GM23338 (cell line): ENCODE measurements around the gene LIN7A. TPM values are rescaled to one million over a fixed set of nuclear protein-coding genes. Genes with fewer than 3 reads are reported as not detected.

Experiments
- ATAC-seq: fragments of 200-7000 bp; cut with Tn5 transposase; 3 replicates; pipeline ENCODE4 v1.9.1; 2020
- DNase-seq: peaks from one replicate; pipeline ENCODE4 v3.0.0-alpha.2; 2015; ENCODE audit warnings: low spot score
- H2AFZ ChIP-seq: fragments of 200-600 bp; sonication (generic); 2 replicates; pipeline ENCODE4 v1.8.0; 2016; ENCODE audit warnings: antibody characterized with exemption, mild to moderate bottlenecking, moderate library complexity
- H3F3A ChIP-seq: fragments of 200-600 bp; sonication (generic); replicated peaks from 2 replicates; pipeline ENCODE4 v1.8.0; 2017; ENCODE audit warnings: antibody characterized with exemption, mixed run types, low read depth
- H3K27ac ChIP-seq: fragments of 200-600 bp; sonication (generic); 2 replicates; pipeline ENCODE4 v1.6.1; 2016; ENCODE audit warnings: low read depth
- H3K27me3 ChIP-seq: fragments of 200-600 bp; sonication (generic); 2 replicates; pipeline ENCODE4 v1.8.0; 2016; ENCODE audit warnings: mild to moderate bottlenecking, mixed run types, moderate library complexity; ENCODE audit not compliant: insufficient read depth
- H3K36me3 ChIP-seq: fragments of 200-600 bp; sonication (generic); 2 replicates; pipeline ENCODE4 v1.8.0; 2016; ENCODE audit warnings: mild to moderate bottlenecking; ENCODE audit not compliant: insufficient read depth
- H3K4me1 ChIP-seq: fragments of 200-600 bp; sonication (generic); 2 replicates; pipeline ENCODE4 v1.8.0; 2016; ENCODE audit warnings: mild to moderate bottlenecking, moderate library complexity; ENCODE audit not compliant: insufficient read depth
- H3K4me2 ChIP-seq: fragments of 200-600 bp; sonication (generic); 2 replicates; pipeline ENCODE4 v1.7.1; 2017; ENCODE audit warnings: mixed run types
- H3K4me3 ChIP-seq: fragments of 200-600 bp; sonication (generic); 2 replicates; pipeline ENCODE4 v1.6.1; 2016; ENCODE audit warnings: mixed run types
- H3K79me2 ChIP-seq: fragments of 200-600 bp; sonication (generic); replicated peaks from 2 replicates; pipeline ENCODE4 v1.8.0; 2017; ENCODE audit warnings: mild to moderate bottlenecking; ENCODE audit not compliant: insufficient read depth
- H3K9me2 ChIP-seq: fragments of 200-600 bp; sonication (generic); 2 replicates; pipeline ENCODE4 v1.8.0; 2017; ENCODE audit not compliant: insufficient read depth
- H4K20me1 ChIP-seq: fragments of 200-600 bp; sonication (generic); replicated peaks from 2 replicates; pipeline ENCODE4 v1.8.0; 2017; ENCODE audit warnings: mild to moderate bottlenecking; ENCODE audit not compliant: insufficient read depth
- H3K27ac Mint-ChIP-seq: 2 replicates; pipeline ENCODE4 v1.8.0; 2020; ENCODE audit warnings: inconsistent platforms, mild to moderate bottlenecking, moderate library complexity, mixed read lengths
- H3K27me3 Mint-ChIP-seq: 3 replicates; pipeline ENCODE4 v1.8.0; 2022; ENCODE audit warnings: low read depth, mild to moderate bottlenecking, moderate library complexity, mixed read lengths, inconsistent platforms; ENCODE audit not compliant: insufficient read depth, poor library complexity
- H3K36me3 Mint-ChIP-seq: 3 replicates; pipeline ENCODE4 v1.8.0; 2021; ENCODE audit warnings: low read depth, mild to moderate bottlenecking, inconsistent platforms, moderate library complexity, mixed read lengths
- H3K4me1 Mint-ChIP-seq: 3 replicates; pipeline ENCODE4 v1.8.0; 2020; ENCODE audit warnings: mild to moderate bottlenecking, inconsistent platforms, mixed read lengths
- H3K4me3 Mint-ChIP-seq: 3 replicates; pipeline ENCODE4 v1.8.0; 2021; ENCODE audit warnings: moderate library complexity, mild to moderate bottlenecking, inconsistent platforms, mixed read lengths
- H3K9me3 Mint-ChIP-seq: 3 replicates; pipeline ENCODE4 v1.8.0; 2020; ENCODE audit warnings: moderate library complexity, mild to moderate bottlenecking, inconsistent platforms, mixed read lengths
- CTCF ChIP-seq, 2 experiments: fragments of 200-600 bp in 1 of 2; sonication (generic) in 1 of 2; conservative IDR thresholded peaks; 2 replicates each; pipeline versions ENCODE4 v1.5.1 to v1.6.1; 2016 to 2017; ENCODE audit warnings: antibody characterized with exemption in 2 of 2, low read depth in 2 of 2, mild to moderate bottlenecking in 2 of 2, moderate library complexity in 1 of 2
- NANOG ChIP-seq: IDR thresholded peaks from 2 replicates; pipeline ENCODE4 v1.6.1; 2016; ENCODE audit warnings: antibody characterized with exemption, borderline replicate concordance
- POLR2AphosphoS5 ChIP-seq: IDR thresholded peaks from 2 replicates; pipeline ENCODE4 v1.6.1; 2016; ENCODE audit warnings: antibody characterized with exemption, low read depth
- ZNF114 ChIP-seq: fragments of 250-450 bp; sonication (Bioruptor Pico); IDR thresholded peaks from 2 replicates; pipeline ENCODE4 v1.5.0; 2020; ENCODE audit warnings: mild to moderate bottlenecking, moderate library complexity
- ZNF331 ChIP-seq: fragments of 250-450 bp; sonication (Bioruptor Pico); IDR thresholded peaks from 2 replicates; pipeline ENCODE4 v1.5.0; 2020; ENCODE audit warnings: low read depth, mild to moderate bottlenecking, moderate library complexity
- ZNF462 ChIP-seq: fragments of 250-450 bp; sonication (Bioruptor Pico); IDR thresholded peaks from 2 replicates; pipeline ENCODE4 v1.5.0; 2020; ENCODE audit warnings: mild to moderate bottlenecking, moderate library complexity
- polyA plus RNA-seq: library from polyadenylated mRNA; unstranded; fragments of >200 nt; fragmentation: Nextera tagmentation; extraction: Ambion mirVana; gene quantifications from 2 replicates; pipeline ENCODE4 v1.2.1, GENCODE V29; 2016
- total RNA-seq: library from RNA; depleted of rRNA; stranded (reverse); fragments of >200 nt; shearing (Covaris generic); gene quantifications from 2 replicates; pipeline ENCODE4 v1.2.3, GENCODE V29; 2014

The LIN7A gene
- total and polyA plus RNA-seq, 2 experiments from 2014 or later: 5.7 to 6.5 TPM

GRCh38 chr12:80943338-80943737 is 5.6 kb upstream of the LIN7A start (continued):
- TF ChIP-seq ZNF462 (CRISPR knock-in tag): no peak
- TF ChIP-seq ZNF331 (CRISPR knock-in tag): no peak

GRCh38 chr12:80941916-80942315 is 4.2 kb upstream of the LIN7A start:
- no peaks in the 10 kb centered on the region; the same call in 2 of the 3 replicates for H3K9me3 Mint-ChIP-seq
- ATAC-seq: no peak
- no peak for TF ChIP-seq ZNF462 (CRISPR knock-in tag)
- TF ChIP-seq POLR2AphosphoS5: no peak
- TF ChIP-seq ZNF114: no peak
- TF ChIP-seq NANOG: no peak
- no peak for TF ChIP-seq CTCF (conservative IDR thresholded peaks at IDR 0.05; ENCODE audit: low read depth in 2 of 2)

More at GRCh38 chr12:80941916-80942315, 4.2 kb upstream of the LIN7A start:
- no peak for DNase-seq
- H3K27me3 Mint-ChIP-seq: peaks cover 3% of the 10 kb centered on the region
- Histone ChIP-seq H3K27me3 (peaks cover 16% of the 10 kb centered on the region), H3F3A (no peaks in the 10 kb centered on the region), H3K4me2 (no peak overlapping the region), H3K79me2 (no peaks in the 10 kb centered on the region), H3K4me3 (no peak overlapping the region), H4K20me1 (no peaks in the 10 kb centered on the region), H3K4me1 (peaks cover 5% of the 10 kb centered on the region), H3K9me2 (no peaks in the 10 kb centered on the region), H3K36me3 (no peaks in the 10 kb centered on the region), H3K27ac (no peak overlapping the region), H2AFZ (no peak overlapping the region)
- H3K4me3 Mint-ChIP-seq: no peak overlapping the region
- peaks cover 19% of the 10 kb centered on the region for H3K4me1 Mint-ChIP-seq
- H3K27ac Mint-ChIP-seq: no peak overlapping the region
- H3K36me3 Mint-ChIP-seq: no peaks in the 10 kb centered on the region
